ENCODE measurements around the gene EYA2.

EYA2 gene

DNA sequence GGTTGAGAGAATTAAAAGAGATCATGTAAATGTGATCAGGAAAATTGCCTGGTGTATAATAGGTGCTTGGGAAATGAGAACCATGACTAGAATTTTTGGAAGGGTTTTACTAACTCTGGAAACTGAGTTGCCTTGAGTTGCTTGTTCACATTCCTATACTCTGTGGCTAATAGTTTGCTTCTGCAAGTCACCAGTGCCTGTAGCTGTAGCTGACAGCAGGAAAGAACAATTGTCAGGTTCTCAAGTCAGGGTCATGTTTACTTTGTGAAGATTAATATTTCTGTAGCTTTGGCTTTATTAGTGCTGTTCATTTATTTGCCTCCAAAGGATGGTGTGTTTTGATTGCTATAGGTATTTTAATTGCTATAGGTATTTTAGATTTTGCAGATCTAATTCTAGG is 86.5 kb downstream of the EYA2 start (continued):
- TF ChIP-seq, protein P1, sequence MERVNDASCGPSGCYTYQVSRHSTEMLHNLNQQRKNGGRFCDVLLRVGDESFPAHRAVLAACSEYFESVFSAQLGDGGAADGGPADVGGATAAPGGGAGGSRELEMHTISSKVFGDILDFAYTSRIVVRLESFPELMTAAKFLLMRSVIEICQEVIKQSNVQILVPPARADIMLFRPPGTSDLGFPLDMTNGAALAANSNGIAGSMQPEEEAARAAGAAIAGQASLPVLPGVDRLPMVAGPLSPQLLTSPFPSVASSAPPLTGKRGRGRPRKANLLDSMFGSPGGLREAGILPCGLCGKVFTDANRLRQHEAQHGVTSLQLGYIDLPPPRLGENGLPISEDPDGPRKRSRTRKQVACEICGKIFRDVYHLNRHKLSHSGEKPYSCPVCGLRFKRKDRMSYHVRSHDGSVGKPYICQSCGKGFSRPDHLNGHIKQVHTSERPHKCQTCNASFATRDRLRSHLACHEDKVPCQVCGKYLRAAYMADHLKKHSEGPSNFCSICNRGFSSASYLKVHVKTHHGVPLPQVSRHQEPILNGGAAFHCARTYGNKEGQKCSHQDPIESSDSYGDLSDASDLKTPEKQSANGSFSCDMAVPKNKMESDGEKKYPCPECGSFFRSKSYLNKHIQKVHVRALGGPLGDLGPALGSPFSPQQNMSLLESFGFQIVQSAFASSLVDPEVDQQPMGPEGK (CRISPR knock-in tag; IDR thresholded peaks at IDR 0.05; ENCODE audit: borderline replicate concordance): no peak
- TF ChIP-seq OSR1 (CRISPR knock-in tag; IDR thresholded peaks at IDR 0.05) (no peak), POU6F1 (CRISPR knock-in tag; IDR thresholded peaks at IDR 0.05; ENCODE audit: borderline replicate concordance, low read depth) (no peak)

GRCh38 chr20:46983466-46983865 is 88.8 kb downstream of the EYA2 start:
- no peak for ATAC-seq
- no peak for TF ChIP-seq ARNTL (CRISPR knock-in tag; IDR thresholded peaks at IDR 0.05; ENCODE audit: borderline replicate concordance, low read depth)
- no peak for TF ChIP-seq ZNF70 (CRISPR knock-in tag; IDR thresholded peaks at IDR 0.05)
- TF ChIP-seq CSDC2 (CRISPR knock-in tag; IDR thresholded peaks at IDR 0.05): no peak
- no peak for TF ChIP-seq SNAI2 (CRISPR knock-in tag; IDR thresholded peaks at IDR 0.05)
- TF ChIP-seq TCF4 (CRISPR knock-in tag; IDR thresholded peaks at IDR 0.05; ENCODE audit: borderline replicate concordance): no peak
- no peak for TF ChIP-seq ZNF8 (CRISPR knock-in tag; IDR thresholded peaks at IDR 0.05)
- TF ChIP-seq, protein P2, sequence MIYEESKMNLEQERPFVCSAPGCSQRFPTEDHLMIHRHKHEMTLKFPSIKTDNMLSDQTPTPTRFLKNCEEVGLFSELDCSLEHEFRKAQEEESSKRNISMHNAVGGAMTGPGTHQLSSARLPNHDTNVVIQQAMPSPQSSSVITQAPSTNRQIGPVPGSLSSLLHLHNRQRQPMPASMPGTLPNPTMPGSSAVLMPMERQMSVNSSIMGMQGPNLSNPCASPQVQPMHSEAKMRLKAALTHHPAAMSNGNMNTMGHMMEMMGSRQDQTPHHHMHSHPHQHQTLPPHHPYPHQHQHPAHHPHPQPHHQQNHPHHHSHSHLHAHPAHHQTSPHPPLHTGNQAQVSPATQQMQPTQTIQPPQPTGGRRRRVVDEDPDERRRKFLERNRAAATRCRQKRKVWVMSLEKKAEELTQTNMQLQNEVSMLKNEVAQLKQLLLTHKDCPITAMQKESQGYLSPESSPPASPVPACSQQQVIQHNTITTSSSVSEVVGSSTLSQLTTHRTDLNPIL (CRISPR knock-in tag; IDR thresholded peaks at IDR 0.05; ENCODE audit: low read depth): no peak
- TF ChIP-seq ZNF565 (CRISPR knock-in tag; conservative IDR thresholded peaks at IDR 0.05; ENCODE audit: low read depth): no peak

DNA sequence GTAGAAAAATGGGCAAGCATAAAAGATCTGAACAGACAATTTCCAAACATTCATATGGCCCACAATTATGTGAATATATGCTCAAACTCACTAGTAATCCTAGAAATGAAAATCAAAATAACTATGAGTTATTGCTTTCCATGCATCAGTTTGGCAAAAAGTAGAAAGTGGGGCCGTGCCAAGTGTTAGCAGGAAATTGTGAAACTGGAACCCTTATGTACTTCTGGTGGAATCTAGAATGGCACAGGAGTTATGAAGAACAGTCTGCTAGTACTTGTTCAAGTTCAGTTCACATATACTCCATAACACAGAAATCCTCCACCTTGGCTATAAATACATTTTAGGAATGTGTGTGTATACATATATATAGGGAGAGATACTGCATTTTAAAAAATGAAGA is 89.8 kb downstream of the EYA2 start:
- ATAC-seq: no peak
- TF ChIP-seq, protein P2 (CRISPR knock-in tag; IDR thresholded peaks at IDR 0.05; ENCODE audit: low read depth): no peak
- no peak for TF ChIP-seq OSR1 (CRISPR knock-in tag; IDR thresholded peaks at IDR 0.05)
- no peak for TF ChIP-seq POU6F1 (CRISPR knock-in tag; IDR thresholded peaks at IDR 0.05; ENCODE audit: borderline replicate concordance, low read depth)
- TF ChIP-seq ZFP3 (CRISPR knock-in tag; IDR thresholded peaks at IDR 0.05): no peak

DNA sequence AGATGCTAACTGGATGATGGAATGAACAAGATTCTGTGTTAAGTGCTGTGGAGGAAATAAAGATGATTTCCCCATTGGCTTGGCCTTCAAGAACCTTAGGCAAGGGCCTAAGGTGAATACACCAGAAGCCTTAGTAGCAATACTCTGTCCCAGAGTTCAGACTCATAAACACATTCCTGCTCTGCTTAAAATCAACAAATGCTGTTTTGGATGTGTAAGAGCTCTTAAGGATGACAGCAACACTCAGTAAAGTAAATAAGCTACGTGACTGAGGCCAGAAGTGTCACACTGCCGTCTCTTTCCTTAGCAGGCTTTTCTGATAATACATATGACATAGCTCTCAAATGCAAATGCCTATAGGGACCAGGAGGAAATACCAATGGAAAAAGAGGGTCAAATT is 90.6 kb downstream of the EYA2 start:
- ATAC-seq: no peak
- TF ChIP-seq OSR1 (CRISPR knock-in tag; IDR thresholded peaks at IDR 0.05): no peak
- TF ChIP-seq, protein P2 (CRISPR knock-in tag; IDR thresholded peaks at IDR 0.05; ENCODE audit: low read depth): no peak
- TF ChIP-seq ZNF70 (CRISPR knock-in tag; IDR thresholded peaks at IDR 0.05): no peak
- TF ChIP-seq TCF4 (CRISPR knock-in tag; IDR thresholded peaks at IDR 0.05; ENCODE audit: borderline replicate concordance): no peak
- TF ChIP-seq SNAI2 (CRISPR knock-in tag; IDR thresholded peaks at IDR 0.05): no peak
- no peak for TF ChIP-seq ZNF8 (CRISPR knock-in tag; IDR thresholded peaks at IDR 0.05)
- no peak for TF ChIP-seq ZNF565 (CRISPR knock-in tag; conservative IDR thresholded peaks at IDR 0.05; ENCODE audit: low read depth)
- TF ChIP-seq ESRRG (CRISPR knock-in tag; IDR thresholded peaks at IDR 0.05): no peak
- TF ChIP-seq PPARA (CRISPR knock-in tag; IDR thresholded peaks at IDR 0.05; ENCODE audit: borderline replicate concordance): no peak
- no peak for TF ChIP-seq ARNTL (CRISPR knock-in tag; IDR thresholded peaks at IDR 0.05; ENCODE audit: borderline replicate concordance, low read depth)
- no peak for TF ChIP-seq ZC3H10 (CRISPR knock-in tag; IDR thresholded peaks at IDR 0.05)
- no peak for TF ChIP-seq CSDC2 (CRISPR knock-in tag; IDR thresholded peaks at IDR 0.05)
- TF ChIP-seq BACH2 (CRISPR knock-in tag; IDR thresholded peaks at IDR 0.05; ENCODE audit: borderline replicate concordance): no peak
- no peak for TF ChIP-seq ISL1 (CRISPR knock-in tag; IDR thresholded peaks at IDR 0.05)
- no peak for TF ChIP-seq ZFP30 (CRISPR knock-in tag; IDR thresholded peaks at IDR 0.05)
- TF ChIP-seq RARB (CRISPR knock-in tag; IDR thresholded peaks at IDR 0.05): no peak
- TF ChIP-seq CSRNP3 (CRISPR knock-in tag; IDR thresholded peaks at IDR 0.05): no peak

All from SK-N-SH treated with all-trans-retinoic acid at 6 μM for 48 hours (cell line).